Breast epithelium (tissue), 4 donors: ENCODE measurements around the gene DMD. TPM values are rescaled to one million over a fixed set of nuclear protein-coding genes. Genes with fewer than 3 reads are reported as not detected.
"Not testable (repeated sequence)": the region's sequence is repeated elsewhere in the genome, so short reads cannot be mapped to it uniquely, and the experiment has no call there.

Experiments
- DNase-seq, 2 donors: peaks; one replicate each; pipeline ENCODE4 v3.0.0-alpha.2; 2019; ENCODE audit warnings: low spot score in 2 of 2
- H3K27ac ChIP-seq, 2 donors: fragments of 200-600 bp; sonication (generic) in 1 of 2; one replicate each; pipeline ENCODE4 v1.5.1; 2016 to 2019; ENCODE audit warnings: mild to moderate bottlenecking in 1 of 2
- H3K27me3 ChIP-seq, 2 donors: fragments of 200-600 bp; sonication (generic) in 1 of 2; one replicate each; pipeline versions ENCODE4 v1.5.1 to v1.6.0; 2017 to 2019; ENCODE audit warnings: control low read depth in 1 of 2, mild to moderate bottlenecking in 1 of 2
- H3K36me3 ChIP-seq: fragments of 200-600 bp; one replicate; pipeline ENCODE4 v1.5.1; 2019
- H3K4me1 ChIP-seq, 2 donors: fragments of 200-600 bp; sonication (generic); one replicate each; pipeline ENCODE4 v1.5.1; 2016 to 2019; ENCODE audit warnings: control low read depth in 1 of 2
- H3K4me3 ChIP-seq, 3 donors: fragments of 200-600 bp; sonication (generic); 1 replicate in 2 of 3; 2 replicates in 1 of 3; pipeline ENCODE4 v1.5.1; 2016 to 2019; ENCODE audit warnings: mild to moderate bottlenecking in 3 of 3, moderate library complexity in 2 of 3
- H3K9me3 ChIP-seq, 2 donors: fragments of 200-600 bp; sonication (generic) in 1 of 2; one replicate each; pipeline ENCODE4 v1.5.1; 2016 to 2019; ENCODE audit warnings: control low read depth in 1 of 2
- CTCF ChIP-seq, 3 donors: fragments of 450-650 bp; IDR thresholded peaks; one replicate each; pipeline ENCODE4 v1.5.1; 2016 to 2017; ENCODE audit warnings: antibody characterized with exemption in 3 of 3, mild to moderate bottlenecking in 3 of 3, moderate library complexity in 3 of 3
- POLR2A ChIP-seq: fragments of 450-650 bp; IDR thresholded peaks from one replicate; pipeline ENCODE4 v1.6.1; 2016; ENCODE audit warnings: antibody characterized with exemption, mild to moderate bottlenecking, moderate library complexity
- POLR2AphosphoS5 ChIP-seq, 3 donors: sonication (generic); formaldehyde crosslinking; IDR thresholded peaks; one replicate each; pipeline ENCODE4 v1.6.1; 2017; ENCODE audit warnings: antibody characterized with exemption in 3 of 3
- intact Hi-C: fragments of 100-400 bp; cut with DNase I; formaldehyde crosslinking; loops from one replicate; pipeline ENCODE4 v1.15.1; 2023; ENCODE audit warnings: low total_unique reads
- total RNA-seq, 3 donors: library from RNA; depleted of rRNA; stranded (reverse); fragments of >200 nt; gene quantifications; one replicate each; pipeline ENCODE4 v1.1.0, GENCODE V29; 2016

The DMD gene
- total RNA-seq, 3 donors from 2014 or later, result 57.0 to 135 (median 65.2) TPM

- no peaks in the 10 kb centered on the region for H3K36me3 ChIP-seq
- H3K4me3 ChIP-seq, result no peak overlapping the region
- H3K4me1 ChIP-seq, result no peaks in the 10 kb centered on the region
- H3K27ac ChIP-seq, result no peak overlapping the region
- DNase-seq, result no peak
- H3K9me3 ChIP-seq, result no peaks in the 10 kb centered on the region
- TF ChIP-seq POLR2AphosphoS5 (IDR thresholded peaks at IDR 0.05) (no peak), POLR2A (no peak), CTCF (IDR thresholded peaks at IDR 0.05) (no peak)
- intact Hi-C loops, result no loop called here
- H3K27me3 ChIP-seq, result no peaks in the 10 kb centered on the region
Measured at GRCh38 chrX:32276153-32276552, 935.2 kb downstream of the DMD start.

GRCh38 chrX:32269866-32270265 is 941.5 kb downstream of the DMD start:
- intact Hi-C loops, result no loop called here
- peaks cover 7 to 8% of the 10 kb centered on the region in 2 donors for H3K9me3 ChIP-seq
- no peak overlapping the region for H3K4me3 ChIP-seq
- H3K27ac ChIP-seq, result no peak overlapping the region
- no peak for DNase-seq
- peaks cover 0 to 4% of the 10 kb centered on the region in 2 donors for H3K27me3 ChIP-seq
- no peaks in the 10 kb centered on the region for H3K4me1 ChIP-seq
- H3K36me3 ChIP-seq, result no peaks in the 10 kb centered on the region
- TF ChIP-seq POLR2A (no peak), CTCF (IDR thresholded peaks at IDR 0.05) (no peak), POLR2AphosphoS5 (IDR thresholded peaks at IDR 0.05) (no peak)

GRCh38 chrX:32268207-32268606 is 943.1 kb downstream of the DMD start:
- peaks cover 0 to 4% of the 10 kb centered on the region in 2 donors for H3K27me3 ChIP-seq
- H3K9me3 ChIP-seq, result peaks cover 10 to 13% of the 10 kb centered on the region in 2 donors
- no peaks in the 10 kb centered on the region for H3K36me3 ChIP-seq
- no peak for TF ChIP-seq POLR2A
- TF ChIP-seq POLR2AphosphoS5 (IDR thresholded peaks at IDR 0.05), result no peak
- no peak for TF ChIP-seq CTCF (IDR thresholded peaks at IDR 0.05)
- H3K4me1 ChIP-seq, result no peaks in the 10 kb centered on the region
- no peak for DNase-seq
- intact Hi-C loops, result no loop called here
- no peak overlapping the region for H3K27ac ChIP-seq
- no peak overlapping the region for H3K4me3 ChIP-seq

- intact Hi-C loops, result no loop called here
- no peak for DNase-seq
- Histone ChIP-seq H3K9me3 (peaks cover 10 to 13% of the 10 kb centered on the region in 2 donors), H3K27me3 (peaks cover 0 to 4% of the 10 kb centered on the region in 2 donors), H3K4me1 (no peaks in the 10 kb centered on the region), H3K27ac (no peak overlapping the region), H3K36me3 (no peaks in the 10 kb centered on the region), H3K4me3 (no peak overlapping the region)
- TF ChIP-seq POLR2AphosphoS5 (IDR thresholded peaks at IDR 0.05) (no peak), CTCF (IDR thresholded peaks at IDR 0.05) (no peak), POLR2A (no peak)
Measured at GRCh38 chrX:32267796-32268195, 943.6 kb downstream of the DMD start.

GRCh38 chrX:32246675-32247074 is 964.7 kb downstream of the DMD start:
- DNase-seq, H3K27me3 ChIP-seq, H3K9me3 ChIP-seq, H3K4me3 ChIP-seq, H3K4me1 ChIP-seq, intact Hi-C loops, H3K27ac ChIP-seq, H3K36me3 ChIP-seq: not testable (repeated sequence)
- TF ChIP-seq CTCF (IDR thresholded peaks at IDR 0.05), result peak in 1 of 3 donors; percentile 11
